Measurements from ENCODE around the gene JAM3.

JAM3 gene

GRCh38 chr11:134146598-134146997 is 77.7 kb downstream of the JAM3 start:
- Histone ChIP-seq H3K27ac (ENCODE audit: low read length) (no peak overlapping the region), H3K36me3 (ENCODE audit: insufficient read depth, low read length) (peaks cover 65% of the 10 kb centered on the region), H3K9ac (ENCODE audit: low read depth, low read length) (no peak overlapping the region), H4K20me1 (ENCODE audit: insufficient read depth, low read length) (no peaks in the 10 kb centered on the region; the same call in 1 of the 2 replicates), H3K79me2 (ENCODE audit: insufficient read depth, low read length) (no peaks in the 10 kb centered on the region), H2AFZ (ENCODE audit: low read depth, low read length) (no peak overlapping the region), H3K27me3 (ENCODE audit: insufficient read depth, low read length, poor library complexity) (no peaks in the 10 kb centered on the region), H3K4me1 (ENCODE audit: insufficient read depth, low read length) (no peaks in the 10 kb centered on the region), H3K4me3 (ENCODE audit: low read depth in 1 of 2, low read length in 2 of 2) (no peak overlapping the region), H3K4me2 (ENCODE audit: insufficient read depth, low read length) (no peak overlapping the region), H3K9me3 (ENCODE audit: insufficient read depth, low read length, severe bottlenecking) (no peaks in the 10 kb centered on the region)
- DNase-seq, result no peak
- TF ChIP-seq CTCF (IDR thresholded peaks at IDR 0.05; ENCODE audit: borderline replicate concordance, extremely low read depth, low read length, poor library complexity, severe bottlenecking), result no peak
- no peak for TF ChIP-seq EZH2 (IDR thresholded peaks at IDR 0.05; ENCODE audit: borderline replicate concordance, low read depth, low read length, severe bottlenecking)
- no peak for ATAC-seq (ENCODE audit: insufficient read depth, low read depth)

GRCh38 chr11:134149371-134149770 is 80.5 kb downstream of the JAM3 start:
- ATAC-seq (ENCODE audit: insufficient read depth, low read depth) (no peak), DNase-seq (no peak)
- Histone ChIP-seq H3K9me3 (ENCODE audit: insufficient read depth, low read length, severe bottlenecking) (no peaks in the 10 kb centered on the region), H3K79me2 (ENCODE audit: insufficient read depth, low read length) (no peaks in the 10 kb centered on the region), H3K4me2 (ENCODE audit: insufficient read depth, low read length) (no peak overlapping the region), H3K27me3 (ENCODE audit: insufficient read depth, low read length, poor library complexity) (no peaks in the 10 kb centered on the region), H4K20me1 (ENCODE audit: insufficient read depth, low read length) (peaks cover 6% of the 10 kb centered on the region), H3K4me1 (ENCODE audit: insufficient read depth, low read length) (no peaks in the 10 kb centered on the region), H3K36me3 (ENCODE audit: insufficient read depth, low read length) (peaks cover 87% of the 10 kb centered on the region), H3K27ac (ENCODE audit: low read length) (no peak overlapping the region), H3K4me3 (ENCODE audit: low read depth in 1 of 2, low read length in 2 of 2) (no peak overlapping the region), H2AFZ (ENCODE audit: low read depth, low read length) (no peak overlapping the region), H3K9ac (ENCODE audit: low read depth, low read length) (no peak overlapping the region)
- TF ChIP-seq CTCF (IDR thresholded peaks at IDR 0.05; ENCODE audit: borderline replicate concordance, extremely low read depth, low read length, poor library complexity, severe bottlenecking), result no peak
- no peak for TF ChIP-seq EZH2 (IDR thresholded peaks at IDR 0.05; ENCODE audit: borderline replicate concordance, low read depth, low read length, severe bottlenecking)

GRCh38 chr11:134150195-134150903 is 81.5 kb downstream of the JAM3 start:
- TF ChIP-seq CTCF (IDR thresholded peaks at IDR 0.05; ENCODE audit: borderline replicate concordance, extremely low read depth, low read length, poor library complexity, severe bottlenecking) (no peak), EZH2 (IDR thresholded peaks at IDR 0.05; ENCODE audit: borderline replicate concordance, low read depth, low read length, severe bottlenecking) (no peak)
- Histone ChIP-seq H4K20me1 (ENCODE audit: insufficient read depth, low read length) (peaks cover 6% of the 10 kb centered on the region), H3K36me3 (ENCODE audit: insufficient read depth, low read length) (peaks cover 87% of the 10 kb centered on the region), H3K4me2 (ENCODE audit: insufficient read depth, low read length) (no peak overlapping the region), H3K9ac (ENCODE audit: low read depth, low read length) (no peak overlapping the region), H3K4me3 (ENCODE audit: low read depth in 1 of 2, low read length in 2 of 2) (no peak overlapping the region), H3K27ac (ENCODE audit: low read length) (no peak overlapping the region), H3K27me3 (ENCODE audit: insufficient read depth, low read length, poor library complexity) (no peaks in the 10 kb centered on the region), H2AFZ (ENCODE audit: low read depth, low read length) (no peak overlapping the region), H3K79me2 (ENCODE audit: insufficient read depth, low read length) (no peaks in the 10 kb centered on the region), H3K9me3 (ENCODE audit: insufficient read depth, low read length, severe bottlenecking) (no peaks in the 10 kb centered on the region), H3K4me1 (ENCODE audit: insufficient read depth, low read length) (no peaks in the 10 kb centered on the region)
- DNase-seq, result no peak
- no peak for ATAC-seq (ENCODE audit: insufficient read depth, low read depth)
